Measurements from ENCODE around the gene ZNF646.
A peak's percentile ranks its signal among the peaks of the same experiment; 100 is the strongest.
"Not testable (repeated sequence)": the region's sequence is repeated elsewhere in the genome, so short reads cannot be mapped to it uniquely, and the experiment has no call there.

ZNF646 gene

DNA sequence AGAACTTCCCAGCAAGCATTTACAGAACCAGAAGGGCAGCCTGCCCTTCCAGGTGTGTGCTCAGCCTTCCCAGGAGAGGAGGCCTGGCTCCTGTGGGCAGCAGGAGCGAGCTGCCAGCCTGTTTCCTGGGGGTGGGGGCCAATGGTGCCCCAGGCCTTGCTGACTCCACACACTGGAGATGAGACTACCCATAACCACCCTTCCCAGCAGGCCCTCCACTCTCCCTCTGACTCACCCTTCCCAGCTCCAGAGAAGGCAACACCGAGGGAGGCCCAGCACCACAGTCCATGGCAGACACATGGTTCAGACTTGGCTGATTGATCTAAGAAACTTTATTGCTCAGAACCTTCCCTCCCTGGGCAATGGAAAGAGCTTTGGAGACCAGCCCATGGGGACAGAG is 16.3 kb downstream of the ZNF646 start:
- no peak overlapping the region for H3K27ac ChIP-seq

DNA sequence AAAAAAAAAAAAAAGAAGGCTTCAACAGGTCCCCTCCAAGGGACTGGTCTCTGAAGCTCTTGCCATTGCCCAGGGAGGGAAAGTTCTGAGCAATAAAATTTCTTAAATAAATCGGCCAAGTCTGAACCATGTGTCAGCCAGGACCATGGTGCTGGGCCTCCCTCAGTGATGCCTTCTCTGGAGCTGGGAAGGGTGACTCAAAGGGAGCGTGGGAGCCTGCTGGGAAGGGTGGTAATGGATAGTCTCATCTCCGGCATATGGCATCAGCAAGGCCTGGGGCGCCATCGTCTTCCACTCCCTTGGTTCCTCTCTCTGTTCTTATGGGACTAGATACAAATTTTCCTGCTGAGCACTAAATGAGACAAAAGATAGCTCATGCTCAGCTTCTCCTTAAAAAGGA is 18.1 kb downstream of the ZNF646 start:
- H3K27ac ChIP-seq = no peak overlapping the region
- TF ChIP-seq, protein P1, sequence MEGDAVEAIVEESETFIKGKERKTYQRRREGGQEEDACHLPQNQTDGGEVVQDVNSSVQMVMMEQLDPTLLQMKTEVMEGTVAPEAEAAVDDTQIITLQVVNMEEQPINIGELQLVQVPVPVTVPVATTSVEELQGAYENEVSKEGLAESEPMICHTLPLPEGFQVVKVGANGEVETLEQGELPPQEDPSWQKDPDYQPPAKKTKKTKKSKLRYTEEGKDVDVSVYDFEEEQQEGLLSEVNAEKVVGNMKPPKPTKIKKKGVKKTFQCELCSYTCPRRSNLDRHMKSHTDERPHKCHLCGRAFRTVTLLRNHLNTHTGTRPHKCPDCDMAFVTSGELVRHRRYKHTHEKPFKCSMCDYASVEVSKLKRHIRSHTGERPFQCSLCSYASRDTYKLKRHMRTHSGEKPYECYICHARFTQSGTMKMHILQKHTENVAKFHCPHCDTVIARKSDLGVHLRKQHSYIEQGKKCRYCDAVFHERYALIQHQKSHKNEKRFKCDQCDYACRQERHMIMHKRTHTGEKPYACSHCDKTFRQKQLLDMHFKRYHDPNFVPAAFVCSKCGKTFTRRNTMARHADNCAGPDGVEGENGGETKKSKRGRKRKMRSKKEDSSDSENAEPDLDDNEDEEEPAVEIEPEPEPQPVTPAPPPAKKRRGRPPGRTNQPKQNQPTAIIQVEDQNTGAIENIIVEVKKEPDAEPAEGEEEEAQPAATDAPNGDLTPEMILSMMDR (IDR thresholded peaks at IDR 0.05) = no peak
- no peak for TF ChIP-seq ZFX (IDR thresholded peaks at IDR 0.05; ENCODE audit: borderline replicate concordance)

More for the DNA sequence above, 16.3 kb downstream of the ZNF646 start:
- TF ChIP-seq ZFX (IDR thresholded peaks at IDR 0.05; ENCODE audit: borderline replicate concordance) = no peak
- TF ChIP-seq, protein P1 (IDR thresholded peaks at IDR 0.05) = no peak

DNA sequence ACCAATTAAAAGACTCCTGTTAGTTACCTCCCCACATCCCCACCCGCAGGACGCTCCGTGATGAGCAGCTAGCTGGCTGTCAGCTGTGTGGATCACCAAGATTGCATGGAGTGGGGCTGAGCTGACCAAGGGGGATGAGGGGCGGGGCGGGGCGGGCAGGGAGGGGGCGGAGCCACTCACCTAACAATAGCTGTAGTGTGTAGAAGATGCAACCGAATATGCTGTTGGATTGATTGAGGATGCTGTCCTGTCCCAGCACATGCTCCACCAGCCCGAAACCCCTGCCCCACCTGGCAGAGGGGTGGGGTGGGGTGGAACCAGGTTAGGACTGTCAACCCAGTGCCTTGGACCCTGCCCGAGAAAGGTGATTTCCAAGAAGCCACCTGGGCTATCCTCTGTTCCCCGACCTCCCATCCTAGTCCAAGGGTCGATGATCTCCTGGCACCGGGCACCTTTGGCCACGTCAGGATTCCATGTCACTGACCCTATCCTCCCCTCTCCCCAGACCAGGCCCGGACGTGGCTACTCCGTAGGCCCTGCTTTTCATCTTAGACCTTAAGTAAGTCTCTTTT is 19.0 kb downstream of the ZNF646 start:
- TF ChIP-seq, protein P1 (IDR thresholded peaks at IDR 0.05) = no peak
- no peak for TF ChIP-seq ZFX (IDR thresholded peaks at IDR 0.05; ENCODE audit: borderline replicate concordance)
- peak overlapping the region; percentile 95 for H3K27ac ChIP-seq

DNA sequence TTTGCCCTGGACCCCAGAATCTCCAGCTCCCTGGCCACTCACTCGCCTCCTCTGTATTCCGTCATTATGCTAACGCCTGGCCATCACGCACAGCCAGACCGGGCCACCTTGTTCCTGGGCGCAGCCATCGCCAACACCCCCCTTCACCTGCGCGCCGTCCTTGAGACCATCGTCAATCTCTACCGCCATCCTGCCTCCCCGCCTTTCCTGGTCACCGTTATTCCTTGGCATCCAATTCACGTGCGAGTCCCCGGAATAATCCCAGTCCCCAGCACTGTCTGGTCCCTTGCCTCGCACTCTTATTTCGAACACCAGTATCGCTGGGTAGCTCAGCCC is 19.8 kb downstream of the ZNF646 start:
- H3K27ac ChIP-seq = peak overlapping the region; percentile 95

DNA sequence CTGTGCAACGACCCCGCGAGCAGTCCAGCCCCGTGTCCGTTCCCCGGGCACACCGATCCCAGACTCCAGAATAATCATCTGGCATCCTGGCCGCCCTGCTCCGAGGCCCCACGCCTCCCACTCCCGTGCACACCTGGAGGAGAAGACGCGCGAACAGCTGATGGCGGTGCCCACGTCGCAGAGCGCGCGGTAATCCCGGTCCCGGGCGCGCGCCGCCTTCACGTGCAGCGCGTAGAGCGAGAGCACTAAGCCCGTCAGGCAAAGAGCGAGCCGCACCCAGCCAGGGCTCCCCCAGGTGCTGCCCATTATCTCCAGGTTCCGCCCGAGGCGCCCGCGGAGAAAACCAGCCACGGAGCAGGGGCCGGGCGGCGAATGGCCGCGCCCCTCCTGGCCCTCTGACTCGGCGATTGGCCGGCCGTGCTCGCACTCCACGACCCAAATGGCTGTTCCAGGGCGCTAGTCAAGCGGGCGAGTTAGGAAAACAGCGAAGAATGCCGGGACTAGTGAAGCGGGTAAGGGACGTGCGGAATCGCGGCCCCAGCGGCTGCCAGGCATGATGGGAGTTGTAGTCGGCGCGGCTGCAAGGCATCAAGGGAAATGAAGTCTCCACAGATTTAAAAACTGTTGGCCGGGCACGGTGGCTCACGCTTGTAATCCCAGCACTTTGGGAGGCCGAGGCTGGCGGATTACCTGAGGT is 20.4 kb downstream of the ZNF646 start, which contains the start of gene VKORC1:
Gene VKORC1, minus strand, starts transcription at position 374 of the 697 bp plus-strand sequence. Its CDS starts 68 bp downstream, at position 306.
- no peak for TF ChIP-seq ZFX (IDR thresholded peaks at IDR 0.05; ENCODE audit: borderline replicate concordance)
- TF ChIP-seq, protein P1 (IDR thresholded peaks at IDR 0.05) = no peak
- peak within 1 kb of the TSS; percentile 95 for H3K27ac ChIP-seq

More for the DNA sequence above, 19.8 kb downstream of the ZNF646 start:
- TF ChIP-seq, protein P1 (IDR thresholded peaks at IDR 0.05) = no peak
- no peak for TF ChIP-seq ZFX (IDR thresholded peaks at IDR 0.05; ENCODE audit: borderline replicate concordance)

DNA sequence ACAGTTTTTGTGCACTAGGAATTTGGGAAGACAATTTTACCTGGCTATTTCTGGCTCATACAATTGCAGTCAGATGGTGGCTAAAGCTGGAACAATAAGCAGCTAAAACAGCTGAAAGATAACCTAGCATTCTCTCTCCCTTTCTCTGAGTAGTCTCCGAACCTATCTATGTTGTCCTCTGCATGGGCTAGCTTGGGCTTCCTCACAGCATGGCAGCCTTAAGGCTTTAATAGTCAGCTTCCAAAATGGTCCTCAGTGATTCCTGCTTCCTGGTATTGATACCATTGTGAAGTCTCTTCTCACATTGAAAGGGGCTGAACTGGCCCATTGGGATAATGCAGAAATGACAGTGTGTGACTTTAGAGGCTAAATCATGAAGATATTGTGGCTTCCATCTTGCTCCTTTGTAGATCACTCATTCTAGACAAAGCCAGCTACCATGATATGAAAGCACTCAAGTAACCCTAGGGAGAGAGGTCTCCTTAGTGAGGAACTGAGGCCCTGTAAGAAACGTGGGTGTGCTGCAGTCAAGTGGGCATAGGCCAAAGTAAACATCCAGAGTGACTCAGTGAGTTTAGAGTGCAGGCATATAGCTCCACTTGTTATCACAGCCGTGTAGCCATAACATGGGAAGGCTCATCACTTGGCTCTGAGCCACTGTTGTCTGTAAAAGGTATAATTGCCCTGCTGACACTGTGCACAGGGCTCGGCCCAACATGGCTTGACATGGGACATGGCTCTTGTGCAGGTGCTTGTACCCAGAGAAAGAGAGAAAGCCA is 25.8 kb downstream of the ZNF646 start:
- no peak for TF ChIP-seq ZFX (IDR thresholded peaks at IDR 0.05; ENCODE audit: borderline replicate concordance)
- TF ChIP-seq, protein P1 (IDR thresholded peaks at IDR 0.05) = no peak
- no peak overlapping the region for H3K27ac ChIP-seq

DNA sequence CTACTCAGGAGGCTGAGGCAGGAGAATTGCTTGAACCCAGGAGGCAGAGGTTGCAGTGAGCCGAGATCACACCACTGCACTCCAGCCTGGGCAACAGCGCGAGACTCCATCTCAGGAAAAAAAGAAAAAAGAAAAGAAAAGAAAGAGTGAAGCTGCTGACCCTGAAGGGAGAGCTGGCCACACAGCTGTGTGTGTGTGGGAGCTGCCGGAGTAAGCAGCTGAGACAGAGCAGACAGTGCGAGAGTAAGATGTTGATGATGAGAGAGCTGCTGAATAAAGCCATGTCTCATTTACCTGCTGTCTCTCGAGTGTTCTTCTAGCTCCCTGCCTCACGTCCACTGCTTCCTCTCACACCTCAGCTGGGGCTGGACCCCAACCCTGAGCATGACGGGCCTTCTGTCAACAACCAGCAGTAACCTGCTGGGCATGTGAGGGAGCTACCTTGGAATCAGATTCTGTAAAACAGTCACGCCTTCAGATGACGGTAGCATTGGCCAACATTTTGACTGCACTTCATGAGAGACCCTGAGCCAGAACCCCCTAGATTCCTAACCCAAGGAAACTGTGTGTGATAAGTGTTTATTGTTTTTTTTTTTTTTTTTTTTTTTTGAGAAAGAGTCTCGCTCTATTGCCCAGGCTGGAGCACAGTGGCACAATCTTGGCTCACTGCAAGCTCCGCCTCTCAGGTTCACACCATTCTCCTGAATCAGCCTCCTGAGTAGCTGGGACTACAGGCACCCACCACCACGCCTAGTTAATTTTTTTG is 26.8 kb downstream of the ZNF646 start:
- not testable (repeated sequence) for H3K27ac ChIP-seq
